Liver (tissue), 9 donors: ENCODE data around the gene TNIP1. TPM values are rescaled to one million over a fixed set of nuclear protein-coding genes. Genes with fewer than 3 reads are reported as not detected.

Experiments used
- DNase-seq: peaks from one replicate; pipeline ENCODE4 v3.0.0-alpha.2; 2017; ENCODE audit warnings: low spot score
- H3K27ac ChIP-seq, 2 donors: one replicate each; pipeline ENCODE4 v1.7.0; 2013; ENCODE audit warnings: inconsistent platforms in 2 of 2, low read length in 2 of 2, control low read depth in 1 of 2, low read depth in 1 of 2, mild to moderate bottlenecking in 1 of 2
- H3K27me3 ChIP-seq, 4 donors: one replicate each; pipeline versions ENCODE4 v1.6.1 to v1.7.0; 2013; ENCODE audit warnings: low read length in 3 of 4, inconsistent platforms in 1 of 4, mild to moderate bottlenecking in 1 of 4, moderate library complexity in 1 of 4; ENCODE audit not compliant: control insufficient read depth in 4 of 4, insufficient read depth in 4 of 4
- H3K36me3 ChIP-seq, 4 donors: one replicate each; pipeline versions ENCODE4 v1.6.1 to v1.7.0; 2013; ENCODE audit warnings: low read length in 3 of 4, mild to moderate bottlenecking in 3 of 4, low read depth in 1 of 4, moderate library complexity in 1 of 4; ENCODE audit not compliant: control insufficient read depth in 4 of 4, insufficient read depth in 3 of 4
- H3K4me1 ChIP-seq, 4 donors: one replicate each; pipeline versions ENCODE4 v1.6.1 to v1.7.0; 2013; ENCODE audit warnings: low read length in 3 of 4, mild to moderate bottlenecking in 3 of 4, moderate library complexity in 1 of 4; ENCODE audit not compliant: control insufficient read depth in 4 of 4, insufficient read depth in 4 of 4
- H3K4me3 ChIP-seq, 3 donors: one replicate each; pipeline versions ENCODE4 v1.6.1 to v1.7.0; 2013; ENCODE audit warnings: low read length in 3 of 3, control low read depth in 1 of 3, low read depth in 1 of 3, mild to moderate bottlenecking in 1 of 3
- H3K9ac ChIP-seq, 2 donors: one replicate each; pipeline ENCODE4 v1.7.0; 2013; ENCODE audit warnings: low read length in 2 of 2, mild to moderate bottlenecking in 2 of 2, moderate library complexity in 2 of 2, control low read depth in 1 of 2, low read depth in 1 of 2
- H3K9me3 ChIP-seq, 4 donors: one replicate each; pipeline versions ENCODE4 v1.6.1 to v1.7.0; 2013; ENCODE audit warnings: low read length in 3 of 4; ENCODE audit not compliant: control insufficient read depth in 4 of 4
- ATF3 ChIP-seq: IDR thresholded peaks from 2 replicates; pipeline ENCODE4 v1.6.1; 2016; ENCODE audit warnings: antibody characterized with exemption
- CTCF ChIP-seq: fragments of 150-350 bp; IDR thresholded peaks from 2 replicates; pipeline ENCODE4 v1.5.1; 2017; ENCODE audit warnings: improper control_type of control experiment, low read depth, low read length; ENCODE audit not compliant: missing input control
- EGR1 ChIP-seq, 2 donors: IDR thresholded peaks; 2 replicates each; pipeline ENCODE4 v1.6.1; 2016 to 2018; ENCODE audit warnings: antibody characterized with exemption in 2 of 2, low read depth in 2 of 2
- FOXA1 ChIP-seq: IDR thresholded peaks from 2 replicates; pipeline ENCODE4 v1.6.1; 2016; ENCODE audit warnings: antibody characterized with exemption
- FOXA2 ChIP-seq: IDR thresholded peaks from 2 replicates; pipeline ENCODE4 v1.6.1; 2016; ENCODE audit warnings: antibody characterized with exemption
- GABPA ChIP-seq, 2 donors: IDR thresholded peaks in 1 of 2; conservative IDR thresholded peaks in 1 of 2; 2 replicates each; pipeline ENCODE4 v1.6.1; 2016; ENCODE audit warnings: antibody characterized with exemption in 2 of 2, mild to moderate bottlenecking in 1 of 2, moderate library complexity in 1 of 2
- HNF4A ChIP-seq, 2 donors: conservative IDR thresholded peaks; 2 replicates each; pipeline ENCODE4 v1.6.1; 2016; ENCODE audit warnings: antibody characterized with exemption in 2 of 2, mild to moderate bottlenecking in 2 of 2
- HNF4G ChIP-seq: IDR thresholded peaks from 2 replicates; pipeline ENCODE4 v1.6.1; 2016; ENCODE audit warnings: antibody characterized with exemption
- JUND ChIP-seq, 2 donors: IDR thresholded peaks; 2 replicates each; pipeline ENCODE4 v1.6.1; 2016; ENCODE audit warnings: antibody characterized with exemption in 2 of 2
- MAX ChIP-seq: IDR thresholded peaks from 2 replicates; pipeline ENCODE4 v1.6.1; 2016; ENCODE audit warnings: antibody characterized with exemption
- NR2F2 ChIP-seq: IDR thresholded peaks from 2 replicates; pipeline ENCODE4 v1.6.1; 2016; ENCODE audit warnings: antibody characterized with exemption
- RAD21 ChIP-seq, 2 donors: IDR thresholded peaks; 2 replicates each; pipeline ENCODE4 v1.6.1; 2016; ENCODE audit warnings: antibody characterized with exemption in 2 of 2, mild to moderate bottlenecking in 2 of 2
- REST ChIP-seq: IDR thresholded peaks from 2 replicates; pipeline ENCODE4 v1.6.1; 2016; ENCODE audit warnings: antibody characterized with exemption, mild to moderate bottlenecking
- RXRA ChIP-seq, 2 donors: IDR thresholded peaks; 2 replicates each; pipeline ENCODE4 v1.6.1; 2017 to 2018; ENCODE audit warnings: antibody characterized with exemption in 2 of 2, mild to moderate bottlenecking in 1 of 2
- SP1 ChIP-seq: IDR thresholded peaks from 2 replicates; pipeline ENCODE4 v1.6.1; 2018; ENCODE audit warnings: antibody characterized with exemption, mild to moderate bottlenecking
- TAF1 ChIP-seq: conservative IDR thresholded peaks from 2 replicates; pipeline ENCODE4 v1.6.1; 2016; ENCODE audit warnings: antibody characterized with exemption, mild to moderate bottlenecking
- YY1 ChIP-seq: IDR thresholded peaks from 2 replicates; pipeline ENCODE4 v1.6.1; 2016; ENCODE audit warnings: antibody characterized with exemption, mild to moderate bottlenecking
- ZBTB33 ChIP-seq: IDR thresholded peaks from 2 replicates; pipeline ENCODE4 v1.6.1; 2016; ENCODE audit warnings: antibody characterized with exemption
- WGBS: extraction: QIAGEN DNeasy Blood & Tissue Kit; methylation state at CpG from one replicate; pipeline ENCODE4 v1.1.7; 2013; 5-methylcytosine and 5-hydroxymethylcytosine counted together
- polyA plus RNA-seq, 2 donors: library from polyadenylated mRNA; stranded (reverse) in 1 of 2; unstranded in 1 of 2; fragments of 200-250 nt in 1 of 2; fragments of >200 nt in 1 of 2; fragmentation: Nextera tagmentation in 1 of 2; extraction: Ambion mirVana in 1 of 2; gene quantifications; one replicate each; pipeline versions ENCODE4 v1.2.1 to v1.2.3, GENCODE V29; 2013 to 2015
- total RNA-seq, 2 donors: library from RNA; depleted of rRNA; stranded (reverse); fragments of >200 nt; gene quantifications; one replicate each; pipeline ENCODE4 v1.2.3, GENCODE V29; 2014
- donor health status: healthy.
- donor health status: healthy.
- donor health status: healthy.
- donor health status: healthy.
- donor health status: healthy.

Gene TNIP1
- total and polyA plus RNA-seq, 4 donors: 33.2 to 101 (median 48.0) TPM

- TF ChIP-seq JUND (IDR thresholded peaks at IDR 0.05) (no peak), FOXA2 (no peak), GABPA (IDR thresholded peaks at IDR 0.05 in 1 of 2, conservative IDR thresholded peaks at IDR 0.05 in 1 of 2) (no peak), MAX (no peak), CTCF (peak; percentile 73), SP1 (no peak)
Observed at GRCh38 chr5:151126199-151126645, 45.4 kb upstream of the TNIP1 start (continued).

- Histone ChIP-seq H3K36me3 (peaks cover 11 to 78% (median 58%) of the 10 kb centered on the region in 4 donors), H3K4me3 (no peak overlapping the region), H3K4me1 (peaks cover 0 to 7% (median 2%) of the 10 kb centered on the region in 4 donors), H3K27me3 (no peaks in the 10 kb centered on the region), H3K9ac (no peak overlapping the region), H3K9me3 (no peaks in the 10 kb centered on the region), H3K27ac (peak overlapping the region in 1 of 2 donors; percentile 18)
- no peak for DNase-seq
- no peak for TF ChIP-seq HNF4G
- no peak for TF ChIP-seq REST
- TF ChIP-seq MAX: no peak
- TF ChIP-seq FOXA1: no peak
- no peak for TF ChIP-seq EGR1 (IDR thresholded peaks at IDR 0.05; ENCODE audit: low read depth in 2 of 2)
- no peak for TF ChIP-seq JUND (IDR thresholded peaks at IDR 0.05)
- no peak for TF ChIP-seq FOXA2
- no peak for TF ChIP-seq ATF3
- TF ChIP-seq CTCF: no peak
- no peak for TF ChIP-seq SP1
- no peak for TF ChIP-seq RAD21 (IDR thresholded peaks at IDR 0.05)
- no peak for TF ChIP-seq GABPA (IDR thresholded peaks at IDR 0.05 in 1 of 2, conservative IDR thresholded peaks at IDR 0.05 in 1 of 2)
- TF ChIP-seq YY1: no peak
- TF ChIP-seq NR2F2: no peak
- TF ChIP-seq ZBTB33: no peak
- TF ChIP-seq RXRA (IDR thresholded peaks at IDR 0.05): no peak
- no peak for TF ChIP-seq HNF4A (conservative IDR thresholded peaks at IDR 0.05)
- no peak for TF ChIP-seq TAF1
- 72% methylated on average over 7 of the region's 7 CpGs for WGBS
Observed at GRCh38 chr5:151125421-151125820, 44.6 kb upstream of the TNIP1 start.
